CD8-positive, alpha-beta memory T cell (primary cell): Measurements from ENCODE around the gene FRG1. TPM values are rescaled to one million over a fixed set of nuclear protein-coding genes. Genes with fewer than 3 reads are reported as not detected.
"Not testable (repeated sequence)": the region's sequence is repeated elsewhere in the genome, so short reads cannot be mapped to it uniquely, and the experiment has no call there.

ENCODE experiments used
- CTCF ChIA-PET: fragments of 350-600 bp; sonication (Branson Sonifier 250); formaldehyde crosslinking; loops from one replicate; lab custom pipeline; 2021; ENCODE audit warnings: antibody characterized with exemption; lab: Charles Lee
- POLR2A ChIA-PET: fragments of 350-600 bp; sonication (Branson Sonifier 250); formaldehyde crosslinking; loops from one replicate; lab custom pipeline; 2021; ENCODE audit warnings: antibody characterized with exemption; lab: Charles Lee
- DNase-seq, 5 donors: peaks; one replicate each; pipeline versions ENCODE4 v3.0.0 to v3.0.0-alpha.2; 2020 to 2022; ENCODE audit warnings: mixed read lengths in 1 of 5
- H3K27ac ChIP-seq: one replicate; pipeline ENCODE4 v1.7.0; 2013; ENCODE audit warnings: low read depth, mild to moderate bottlenecking, low read length, moderate library complexity
- H3K27me3 ChIP-seq: 2 replicates; pipeline ENCODE4 v1.7.0; 2013; ENCODE audit warnings: low read length, mild to moderate bottlenecking; ENCODE audit not compliant: insufficient read depth, poor library complexity, severe bottlenecking
- H3K36me3 ChIP-seq: 2 replicates; pipeline ENCODE4 v1.7.0; 2013; ENCODE audit warnings: mild to moderate bottlenecking, low read length, moderate library complexity; ENCODE audit not compliant: insufficient read depth
- H3K4me1 ChIP-seq: 2 replicates; pipeline ENCODE4 v1.7.0; 2013; ENCODE audit warnings: mild to moderate bottlenecking, low read length, moderate library complexity; ENCODE audit not compliant: insufficient read depth
- H3K4me3 ChIP-seq: 2 replicates; pipeline ENCODE4 v1.7.0; 2013; ENCODE audit warnings: mild to moderate bottlenecking, low read length
- H3K9me3 ChIP-seq: 2 replicates; pipeline ENCODE4 v1.7.0; 2013; ENCODE audit warnings: mild to moderate bottlenecking, low read length
- H3K27ac Mint-ChIP-seq, 8 donors: one replicate each; pipeline ENCODE4 v1.8.0; 2020 to 2021; ENCODE audit warnings: mixed read lengths in 8 of 8, mild to moderate bottlenecking in 6 of 8, inconsistent platforms in 3 of 8, moderate library complexity in 3 of 8
- H3K27me3 Mint-ChIP-seq, 2 donors: one replicate each; pipeline ENCODE4 v1.8.0; 2020 to 2021; ENCODE audit warnings: mixed read lengths in 2 of 2, mild to moderate bottlenecking in 1 of 2, moderate library complexity in 1 of 2
- H3K36me3 Mint-ChIP-seq, 3 donors: one replicate each; pipeline ENCODE4 v1.8.0; 2020 to 2021; ENCODE audit warnings: mixed read lengths in 3 of 3, inconsistent platforms in 1 of 3, mild to moderate bottlenecking in 1 of 3
- H3K4me1 Mint-ChIP-seq, 3 donors: one replicate each; pipeline ENCODE4 v1.8.0; 2020 to 2021; ENCODE audit warnings: mixed read lengths in 3 of 3, inconsistent platforms in 1 of 3, mild to moderate bottlenecking in 1 of 3
- H3K4me3 Mint-ChIP-seq, 7 donors: one replicate each; pipeline ENCODE4 v1.8.0; 2020 to 2021; ENCODE audit warnings: mixed read lengths in 7 of 7, mild to moderate bottlenecking in 6 of 7, moderate library complexity in 4 of 7, inconsistent platforms in 2 of 7
- H3K9me3 Mint-ChIP-seq, 5 donors: one replicate each; pipeline ENCODE4 v1.8.0; 2020 to 2022; ENCODE audit warnings: mixed read lengths in 5 of 5, mild to moderate bottlenecking in 3 of 5, moderate library complexity in 2 of 5, inconsistent platforms in 1 of 5
- polyA plus RNA-seq: library from polyadenylated mRNA; unstranded; fragments of 300-500 nt; fragmentation: Illumina TruSeq; gene quantifications from one replicate; pipeline ENCODE4 v1.2.3, GENCODE V29; 2021
- total RNA-seq, 2 experiments: library from RNA; stranded (reverse); gene quantifications; one replicate each; pipeline ENCODE4 v1.2.3, GENCODE V29; 2021

FRG1 gene
- total and polyA plus RNA-seq, 3 experiments from 2014 or later: 56.0 to 64.3 (median 59.0) TPM

DNA sequence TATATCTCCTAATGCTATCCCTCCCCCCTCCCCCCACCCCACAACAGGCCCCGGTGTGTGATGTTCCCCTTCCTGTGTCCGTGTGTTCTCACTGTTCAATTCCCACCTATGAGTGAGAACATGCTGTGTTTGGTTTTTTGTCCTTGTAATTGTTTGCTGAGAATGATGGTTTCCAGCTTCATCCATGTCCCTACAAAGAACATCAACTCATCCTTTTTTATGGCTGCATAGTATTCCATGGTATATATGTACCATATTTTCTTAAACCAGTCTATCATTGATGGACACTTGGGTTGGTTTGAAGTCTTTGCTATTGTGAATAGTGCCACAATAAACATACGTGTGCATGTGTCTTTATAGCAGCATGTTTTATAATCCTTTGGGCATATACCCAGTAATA, 49.3 kb downstream of the FRG1 start:
- POLR2A ChIA-PET, H3K4me3 ChIP-seq, H3K4me1 Mint-ChIP-seq, DNase-seq, H3K4me3 Mint-ChIP-seq, H3K4me1 ChIP-seq, H3K36me3 Mint-ChIP-seq, H3K27ac ChIP-seq, H3K9me3 ChIP-seq, H3K9me3 Mint-ChIP-seq, H3K27me3 ChIP-seq, H3K27ac Mint-ChIP-seq, CTCF ChIA-PET, H3K36me3 ChIP-seq: not testable (repeated sequence)
- H3K27me3 Mint-ChIP-seq: peaks cover 2 to 12% of the 10 kb centered on the region in 2 donors

Other genes with a start within 250 kb of the FRG1 start
- gene FRG2, start 86.4 kb downstream of the FRG1 start, total RNA-seq: under 1 TPM; 0.40 to 0.59 TPM
- gene FRG2, start 86.4 kb downstream of the FRG1 start, polyA plus RNA-seq: not detected
- not detected for gene DBET, start 123.6 kb downstream of the FRG1 start, total RNA-seq
- gene DBET, start 123.6 kb downstream of the FRG1 start, polyA plus RNA-seq: not detected
- gene DUX4, start 232.9 kb downstream of the FRG1 start, total RNA-seq: not detected
- gene DUX4, start 232.9 kb downstream of the FRG1 start, polyA plus RNA-seq: not detected